Fibroblast of the aortic adventitia (primary cell): Measurements from ENCODE around the gene PNPLA7. TPM values are rescaled to one million over a fixed set of nuclear protein-coding genes. Genes with fewer than 3 reads are reported as not detected.
"Not testable (repeated sequence)": the region's sequence is repeated elsewhere in the genome, so short reads cannot be mapped to it uniquely, and the experiment has no call there.

Experiments used
- DNase-seq: peaks from one replicate; pipeline ENCODE4 v3.0.0-alpha.2; 2010; ENCODE audit warnings: low read depth
- H3K4me3 ChIP-seq: 2 replicates; pipeline ENCODE4 v1.5.1; 2011; ENCODE audit warnings: low read depth, mild to moderate bottlenecking, control low read depth, low read length, moderate library complexity
- total RNA-seq: library from RNA; depleted of rRNA; stranded (reverse); fragments of >200 nt; gene quantifications from 2 replicates; pipeline ENCODE4 v1.2.3, GENCODE V29; 2012; ENCODE audit warnings: low replicate concordance
- TF ChIP-seq, protein P1 (sequence below): IDR thresholded peaks from 2 replicates; pipeline ENCODE4 v1.5.1; 2011; ENCODE audit warnings: mild to moderate bottlenecking, low read length, control low read depth, inconsistent platforms; ENCODE audit not compliant: insufficient read depth

PNPLA7 gene
- 0.81 and 5.4 TPM in 2 replicates for total RNA-seq

DNA sequence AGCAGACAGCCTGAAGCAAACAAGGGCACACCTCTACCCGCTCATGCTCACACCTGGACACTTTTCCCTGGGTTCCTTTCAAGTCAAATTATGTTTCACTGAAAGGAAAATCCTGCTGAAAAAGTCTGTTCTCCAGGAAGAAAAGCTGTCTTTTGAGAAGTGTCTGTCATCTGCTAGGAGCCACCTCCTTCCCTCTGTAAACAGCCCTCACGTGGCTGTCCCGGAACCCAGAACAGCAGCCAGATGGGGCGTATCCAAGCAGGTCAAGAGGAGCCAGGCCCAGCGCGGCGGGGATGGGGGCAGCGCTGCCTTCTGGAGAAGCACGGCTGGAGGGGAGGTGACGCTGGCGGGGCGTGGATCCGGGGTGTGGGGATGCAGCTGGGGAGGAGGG lies at the start of gene PNPLA7:
TSS of gene PNPLA7 (minus strand) at position 172 of the 391 bp plus-strand sequence. CDS start 205 bp downstream, outside the sequence.
- TF ChIP-seq, protein P1, sequence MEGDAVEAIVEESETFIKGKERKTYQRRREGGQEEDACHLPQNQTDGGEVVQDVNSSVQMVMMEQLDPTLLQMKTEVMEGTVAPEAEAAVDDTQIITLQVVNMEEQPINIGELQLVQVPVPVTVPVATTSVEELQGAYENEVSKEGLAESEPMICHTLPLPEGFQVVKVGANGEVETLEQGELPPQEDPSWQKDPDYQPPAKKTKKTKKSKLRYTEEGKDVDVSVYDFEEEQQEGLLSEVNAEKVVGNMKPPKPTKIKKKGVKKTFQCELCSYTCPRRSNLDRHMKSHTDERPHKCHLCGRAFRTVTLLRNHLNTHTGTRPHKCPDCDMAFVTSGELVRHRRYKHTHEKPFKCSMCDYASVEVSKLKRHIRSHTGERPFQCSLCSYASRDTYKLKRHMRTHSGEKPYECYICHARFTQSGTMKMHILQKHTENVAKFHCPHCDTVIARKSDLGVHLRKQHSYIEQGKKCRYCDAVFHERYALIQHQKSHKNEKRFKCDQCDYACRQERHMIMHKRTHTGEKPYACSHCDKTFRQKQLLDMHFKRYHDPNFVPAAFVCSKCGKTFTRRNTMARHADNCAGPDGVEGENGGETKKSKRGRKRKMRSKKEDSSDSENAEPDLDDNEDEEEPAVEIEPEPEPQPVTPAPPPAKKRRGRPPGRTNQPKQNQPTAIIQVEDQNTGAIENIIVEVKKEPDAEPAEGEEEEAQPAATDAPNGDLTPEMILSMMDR: no peak
- peak; percentile 59 for DNase-seq
- peak within 1 kb of the TSS; percentile 73 for H3K4me3 ChIP-seq

DNA sequence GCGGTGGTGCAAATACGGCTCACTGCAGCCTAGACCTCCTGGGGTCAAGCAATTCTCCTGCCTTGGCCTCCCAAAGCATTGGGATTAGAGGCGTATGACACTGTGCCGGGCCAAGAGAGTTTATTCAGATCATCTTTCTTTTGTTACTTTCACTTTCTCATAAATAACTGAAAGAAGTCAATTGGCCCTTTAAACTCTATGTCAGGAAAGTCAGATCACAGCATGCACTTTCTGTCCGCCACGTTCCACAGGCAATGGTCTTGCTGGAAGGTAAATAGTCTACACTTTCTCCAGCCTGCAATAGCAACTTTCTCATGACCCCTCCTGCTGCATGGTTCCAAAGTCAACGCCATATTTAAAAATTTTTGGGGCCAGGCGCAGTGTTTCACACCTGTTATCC lies 48.7 kb upstream of the PNPLA7 start:
- H3K4me3 ChIP-seq: no peak overlapping the region
- DNase-seq: no peak
- TF ChIP-seq, protein P1: no peak

DNA sequence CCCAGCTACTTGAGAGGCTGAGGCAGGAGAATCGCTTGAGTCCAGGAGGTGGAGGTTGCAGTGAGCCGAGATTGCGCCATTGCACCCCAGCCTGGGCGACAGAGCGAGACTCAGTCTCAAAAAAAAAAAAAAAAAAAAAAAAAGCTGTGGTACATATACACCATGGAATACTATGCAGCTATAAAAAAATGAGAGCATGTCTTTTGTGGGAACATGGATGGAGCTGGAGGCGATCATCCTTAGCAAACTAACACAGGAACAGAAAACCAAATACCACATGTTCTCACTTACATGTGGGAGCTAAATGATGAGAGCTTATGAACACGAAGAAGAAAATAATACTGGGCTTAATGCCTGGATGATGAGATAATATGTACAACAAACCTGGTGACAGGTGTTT lies 46.4 kb upstream of the PNPLA7 start:
- not testable (repeated sequence) for DNase-seq

DNA sequence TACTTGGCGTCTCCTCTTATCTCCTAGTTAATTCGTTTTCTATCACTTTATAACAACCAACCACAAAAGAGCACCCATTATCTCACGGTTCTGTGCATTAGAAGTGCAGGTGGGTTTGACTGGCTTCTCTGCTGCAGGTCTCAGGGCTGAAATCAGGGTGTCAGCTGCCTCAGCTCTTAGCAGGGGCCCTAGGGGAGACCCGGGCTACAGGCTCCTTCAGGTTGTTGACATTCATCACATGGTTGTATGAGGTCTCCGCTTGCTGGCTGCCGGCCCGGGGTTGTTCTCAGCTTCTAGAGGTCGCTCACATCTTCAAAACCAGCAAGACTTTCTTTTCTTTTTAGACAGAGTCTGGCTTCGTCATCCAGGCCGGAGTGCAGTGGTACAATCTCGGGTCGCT lies 43.0 kb upstream of the PNPLA7 start:
- TF ChIP-seq, protein P1: no peak
- H3K4me3 ChIP-seq: no peak overlapping the region
- no peak for DNase-seq

More for the DNA sequence above, 46.4 kb upstream of the PNPLA7 start:
- H3K4me3 ChIP-seq: not testable (repeated sequence)

DNA sequence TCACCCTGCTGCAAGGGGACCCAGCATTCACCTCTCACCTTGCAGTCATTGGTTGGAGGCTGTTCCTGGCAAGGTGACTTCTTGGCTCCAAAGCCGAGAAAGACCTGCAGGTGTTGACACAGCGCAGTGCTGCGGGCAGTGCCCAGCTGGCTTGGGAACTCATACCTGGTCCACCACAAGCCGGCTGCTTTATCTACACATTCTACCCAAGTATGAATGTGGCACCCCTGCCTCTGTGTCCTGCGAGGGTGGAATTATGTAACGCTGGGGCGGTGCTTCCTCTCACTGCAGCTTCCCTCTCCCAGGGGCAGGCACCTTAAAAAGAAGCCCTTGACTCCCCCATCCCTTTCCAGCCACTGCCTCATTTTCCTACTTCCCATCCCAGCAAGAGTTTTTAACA lies 42.6 kb upstream of the PNPLA7 start:
- no peak for DNase-seq
- no peak overlapping the region for H3K4me3 ChIP-seq
- TF ChIP-seq, protein P1: no peak

DNA sequence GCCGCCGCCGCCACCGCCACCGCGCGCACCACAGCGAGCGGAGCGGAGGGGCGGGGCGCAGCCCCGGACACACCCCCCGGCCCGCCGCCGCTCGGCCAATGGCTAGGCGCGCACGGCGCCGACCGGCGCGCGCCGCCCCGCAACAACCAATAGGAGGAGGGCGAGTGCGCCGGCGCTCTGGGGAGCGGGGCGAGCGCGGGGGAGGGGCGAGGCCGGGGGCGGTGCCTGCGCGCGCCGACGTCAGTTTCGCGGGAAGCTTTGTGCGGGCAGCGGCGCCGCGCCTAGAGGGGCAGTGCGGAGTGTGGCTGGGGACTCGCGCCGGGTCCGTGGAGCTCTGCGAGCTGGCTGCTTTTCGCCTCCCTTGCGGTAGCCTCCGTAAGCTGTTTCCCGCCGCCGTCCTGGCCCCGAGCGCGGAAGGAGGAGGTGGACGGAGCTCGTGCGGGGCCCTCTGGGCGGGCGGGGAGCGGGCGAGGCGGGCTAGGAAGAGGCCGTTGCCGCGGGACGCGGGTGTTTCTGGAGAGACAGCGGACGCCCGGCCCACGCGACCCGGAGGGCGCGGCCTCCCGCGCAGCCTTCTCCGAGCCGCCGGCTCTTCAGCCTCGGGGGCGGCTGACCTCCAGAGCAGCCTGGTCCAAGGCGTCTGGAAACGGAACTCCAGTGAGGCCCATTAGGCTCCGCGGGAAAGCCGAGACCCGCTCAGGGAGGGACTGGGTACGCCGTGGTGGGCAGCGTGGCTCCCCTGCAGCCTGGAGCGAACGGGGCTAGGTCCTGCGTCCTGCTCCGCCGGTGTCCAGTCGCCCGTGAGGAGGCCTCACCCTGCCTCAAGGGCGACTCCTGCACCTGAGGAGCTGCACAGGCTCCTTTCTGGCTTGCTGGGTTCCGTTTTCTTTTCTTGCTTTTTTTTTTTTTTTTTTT lies 40.5 kb upstream of the PNPLA7 start, which contains the start of gene ZMYND19:
TSS of gene ZMYND19 (minus strand) at position 44 of the 915 bp plus-strand sequence. CDS start 249 bp downstream, outside the sequence.
- H3K4me3 ChIP-seq: peak within 1 kb of the TSS; percentile 82
- TF ChIP-seq, protein P1: peak; percentile 11
- peak; percentile 76 for DNase-seq

DNA sequence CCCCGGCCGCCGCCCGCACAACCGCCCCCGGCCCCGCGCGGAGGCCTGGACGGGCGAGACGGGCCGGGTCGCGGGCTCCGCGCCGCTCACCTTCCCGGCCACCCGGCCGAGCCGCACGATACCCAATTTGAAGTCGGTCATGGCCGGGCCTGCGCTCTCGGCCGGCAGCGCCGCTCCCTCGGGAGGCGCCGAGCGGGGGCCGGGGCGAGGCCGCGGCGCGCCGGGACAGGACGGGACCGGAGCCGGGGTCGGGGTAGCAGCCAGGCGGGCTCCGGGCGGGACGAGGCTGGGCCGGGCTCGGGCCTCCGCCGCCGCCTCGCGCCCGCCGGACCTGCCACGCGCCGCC lies 39.9 kb upstream of the PNPLA7 start:
- DNase-seq: no peak
- peak overlapping the region; percentile 77 for H3K4me3 ChIP-seq
- TF ChIP-seq, protein P1: no peak
